Medulla oblongata (tissue), 1 donor: Measurements from ENCODE around the gene TNF.

Source experiments
- DNase-seq: peaks from one replicate; pipeline ENCODE4 v3.0.0-alpha.2; 2015; ENCODE audit errors: extremely low spot score

TNF gene

DNA sequence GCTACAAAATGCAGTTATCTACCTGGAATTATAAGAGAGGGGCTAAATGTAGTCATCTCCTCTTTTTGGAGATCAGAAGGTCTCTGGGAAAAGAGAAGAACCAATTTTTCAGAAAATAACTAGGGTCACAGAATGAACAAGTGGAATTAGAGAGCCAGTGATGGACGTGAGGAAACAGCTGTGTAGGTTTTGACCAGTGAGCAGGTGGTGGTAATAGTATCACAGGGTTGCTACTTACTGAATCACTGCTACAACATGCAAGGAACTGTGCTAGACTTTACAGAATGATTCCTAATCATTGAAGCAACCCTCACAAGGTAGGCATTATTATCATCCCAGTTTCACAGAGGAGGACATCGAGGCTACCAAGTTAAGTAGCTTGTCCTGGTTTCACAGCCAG lies 30.7 kb upstream of the TNF start:
- no peak for DNase-seq

DNA sequence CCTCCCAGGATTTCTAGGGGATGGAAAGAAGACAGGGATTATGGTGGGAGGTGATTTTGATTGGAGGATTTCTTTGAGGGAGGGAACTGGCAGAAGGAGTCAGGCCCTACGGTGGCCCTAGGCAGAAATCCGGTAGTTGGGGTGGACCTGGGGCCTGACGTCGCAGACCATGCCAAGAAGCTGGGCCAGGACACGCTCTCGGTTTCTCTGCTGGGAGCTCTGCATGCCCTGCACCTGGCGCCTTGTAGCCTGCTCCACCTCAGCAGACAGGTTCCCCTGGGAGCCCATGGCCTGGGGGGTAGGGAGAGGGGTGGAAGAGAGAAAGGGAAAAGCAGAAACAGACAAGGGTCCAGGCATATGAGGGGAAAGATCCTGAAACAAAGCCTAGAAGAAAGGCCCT lies 30.1 kb upstream of the TNF start:
- no peak for DNase-seq

DNA sequence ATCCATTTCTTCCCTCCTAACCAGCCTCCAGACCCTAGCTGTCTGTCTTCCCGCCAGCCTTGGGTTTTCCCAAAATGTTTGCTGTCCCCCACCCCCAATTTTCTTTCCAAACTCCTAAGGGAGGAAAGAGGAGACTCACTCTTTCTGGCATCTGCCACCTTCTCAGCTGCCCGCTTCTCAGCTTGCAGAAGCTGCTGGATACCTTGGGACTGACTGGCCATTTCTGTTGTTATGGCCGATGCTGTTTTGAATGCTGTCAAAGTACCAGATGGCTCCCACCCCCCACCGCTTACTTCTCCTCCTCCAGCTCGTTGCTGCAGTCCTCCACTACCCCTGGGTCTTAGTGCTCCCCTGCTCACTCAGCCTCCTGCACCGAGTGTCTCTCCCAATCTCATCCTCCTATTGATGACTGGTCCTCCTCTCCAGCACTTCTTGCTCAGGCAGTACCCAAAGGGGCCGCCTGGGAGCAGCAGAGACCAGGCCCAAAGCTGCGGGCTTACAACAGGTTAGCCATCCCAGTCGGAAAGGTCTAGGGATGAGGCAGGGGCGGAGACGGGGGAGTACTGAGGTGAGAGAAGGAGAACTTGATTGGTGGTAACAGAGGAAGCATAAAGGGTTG lies 28.9 kb upstream of the TNF start, which contains the start of gene ATP6V1G2:
Gene ATP6V1G2, minus strand, starts transcription at position 270 of the 619 bp plus-strand sequence. Its CDS starts 49 bp downstream, at position 221.
- DNase-seq: peak; percentile 96

DNA sequence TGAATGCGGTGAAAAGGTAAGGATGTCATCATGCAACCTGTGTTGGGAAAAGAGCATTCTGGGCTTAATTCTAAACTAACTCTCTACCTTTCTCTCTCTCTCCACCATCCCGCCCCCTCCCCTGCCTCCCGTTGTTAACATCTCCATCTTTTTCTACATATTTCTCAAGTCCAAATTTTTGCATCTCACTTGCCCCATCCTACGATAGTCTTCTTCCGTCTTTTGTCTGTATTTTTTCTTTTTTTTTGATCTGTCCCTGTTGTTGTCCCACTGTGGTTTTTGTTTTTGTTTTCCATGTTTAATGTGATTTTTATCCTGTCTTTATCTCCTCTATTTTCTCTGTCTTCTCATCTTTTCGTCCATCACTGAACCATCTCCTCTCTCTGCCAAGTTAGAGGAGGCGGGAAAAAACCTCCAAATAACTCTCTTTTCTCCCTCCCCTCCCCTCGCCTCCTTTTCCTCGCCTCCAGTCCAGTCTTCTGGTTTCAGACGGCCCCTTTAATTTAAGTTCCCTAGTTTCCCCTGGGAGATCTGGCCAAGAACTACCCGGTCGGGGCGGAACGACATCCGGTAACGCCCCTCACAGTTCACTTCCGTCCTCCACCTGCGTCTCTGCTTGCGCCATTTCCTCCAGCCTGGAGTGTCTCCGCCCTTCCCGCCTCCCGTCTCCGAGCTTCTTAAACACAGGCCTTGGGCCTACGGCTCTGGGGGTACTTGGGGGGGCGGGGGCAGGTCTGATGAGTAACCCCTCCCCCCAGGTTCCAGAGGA lies 28.2 kb upstream of the TNF start, which contains the start of gene NFKBIL1:
Gene NFKBIL1, plus strand, starts transcription at position 651 of the 769 bp plus-strand sequence. Its CDS starts 87 bp downstream, at position 738.
- DNase-seq: peak; percentile 98

DNA sequence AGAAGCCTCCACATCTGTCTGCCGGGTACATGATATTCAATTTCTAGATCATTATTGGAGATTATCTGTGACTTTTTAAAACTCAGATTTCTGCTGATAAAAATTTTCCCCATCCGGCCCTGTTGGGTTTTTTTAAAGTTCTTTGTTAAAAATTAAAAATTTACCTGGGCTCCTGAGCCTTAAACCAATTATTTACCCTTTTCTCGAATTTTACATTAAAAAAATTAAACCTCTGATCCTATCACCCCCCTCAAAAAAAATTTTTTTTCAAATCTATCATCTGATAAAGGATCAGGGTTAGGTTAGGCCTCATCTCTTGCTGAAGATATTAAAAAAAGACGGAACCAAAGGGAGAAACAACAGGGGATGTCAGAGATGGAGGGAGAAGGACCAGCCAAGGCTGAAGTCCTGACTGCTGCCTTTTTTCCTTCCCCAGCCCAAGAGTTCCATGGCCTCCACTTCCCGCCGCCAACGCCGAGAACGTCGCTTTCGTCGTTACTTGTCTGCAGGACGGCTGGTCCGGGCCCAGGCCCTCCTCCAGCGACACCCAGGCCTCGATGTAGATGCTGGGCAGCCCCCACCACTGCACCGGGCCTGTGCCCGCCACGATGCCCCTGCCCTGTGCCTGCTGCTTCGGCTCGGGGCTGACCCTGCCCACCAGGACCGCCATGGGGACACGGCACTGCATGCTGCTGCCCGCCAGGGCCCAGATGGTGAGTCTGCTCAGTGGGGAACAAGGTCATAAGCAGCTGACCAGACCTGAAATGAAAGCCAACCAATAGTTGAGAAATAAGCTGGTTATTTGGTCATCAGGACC lies 27.4 kb upstream of the TNF start:
- DNase-seq: no peak

DNA sequence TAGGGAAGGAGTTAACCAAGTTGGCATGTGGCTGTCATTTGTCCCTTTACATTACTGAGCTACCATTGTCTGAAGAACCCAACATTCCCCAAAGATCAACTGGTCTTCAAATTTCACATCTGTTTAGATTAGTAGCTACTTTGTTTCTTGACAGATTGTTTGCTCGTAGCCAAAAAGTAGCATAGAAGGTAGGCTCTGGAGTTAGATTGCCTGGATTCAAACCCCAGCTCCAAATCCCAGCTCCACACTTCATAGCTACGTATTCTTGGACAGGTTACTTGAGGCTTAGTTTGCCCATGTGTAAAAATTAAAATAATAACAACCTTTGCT lies 26.9 kb upstream of the TNF start:
- DNase-seq: no peak

DNA sequence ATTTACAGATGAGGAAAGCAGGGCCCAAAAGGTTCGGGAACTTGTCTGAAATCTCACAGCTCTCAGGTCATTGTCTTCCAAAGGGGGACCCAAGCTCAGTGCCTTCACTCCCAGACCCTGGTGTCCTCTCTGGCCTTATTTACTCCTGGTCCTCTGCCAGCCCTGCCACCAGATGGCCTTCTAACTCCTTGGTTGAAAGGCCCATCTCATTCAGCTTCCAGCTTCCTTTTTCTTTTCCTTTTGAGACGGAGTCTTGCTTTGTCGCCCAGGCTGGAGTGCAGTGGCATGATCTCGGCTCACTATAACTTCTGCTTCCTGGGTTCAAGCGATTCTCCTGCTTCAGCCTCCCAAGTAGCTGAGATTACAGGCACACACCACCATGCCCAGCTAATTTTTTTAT lies 24.0 kb upstream of the TNF start:
- DNase-seq: peak; percentile 71

DNA sequence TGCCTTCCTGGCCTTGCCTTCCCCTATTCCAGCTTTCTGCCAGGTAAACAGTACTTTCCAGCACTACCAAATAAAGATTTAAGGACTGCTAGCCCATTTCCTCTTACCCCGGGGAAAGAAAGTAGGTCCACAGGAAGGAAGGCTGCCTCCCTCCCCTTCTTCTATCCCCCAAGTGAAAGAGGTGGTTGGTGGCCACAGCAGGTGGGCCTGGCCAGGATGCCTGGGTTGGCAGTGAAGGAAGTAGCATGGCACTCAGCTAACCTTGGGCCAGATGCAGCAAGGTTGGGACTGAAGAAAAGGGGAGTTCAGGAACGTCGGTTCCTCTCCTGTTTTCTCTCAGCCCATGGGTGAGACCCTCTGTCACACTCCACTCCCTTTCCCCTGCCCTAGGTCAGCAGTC lies 19.1 kb upstream of the TNF start:
- DNase-seq: no peak

DNA sequence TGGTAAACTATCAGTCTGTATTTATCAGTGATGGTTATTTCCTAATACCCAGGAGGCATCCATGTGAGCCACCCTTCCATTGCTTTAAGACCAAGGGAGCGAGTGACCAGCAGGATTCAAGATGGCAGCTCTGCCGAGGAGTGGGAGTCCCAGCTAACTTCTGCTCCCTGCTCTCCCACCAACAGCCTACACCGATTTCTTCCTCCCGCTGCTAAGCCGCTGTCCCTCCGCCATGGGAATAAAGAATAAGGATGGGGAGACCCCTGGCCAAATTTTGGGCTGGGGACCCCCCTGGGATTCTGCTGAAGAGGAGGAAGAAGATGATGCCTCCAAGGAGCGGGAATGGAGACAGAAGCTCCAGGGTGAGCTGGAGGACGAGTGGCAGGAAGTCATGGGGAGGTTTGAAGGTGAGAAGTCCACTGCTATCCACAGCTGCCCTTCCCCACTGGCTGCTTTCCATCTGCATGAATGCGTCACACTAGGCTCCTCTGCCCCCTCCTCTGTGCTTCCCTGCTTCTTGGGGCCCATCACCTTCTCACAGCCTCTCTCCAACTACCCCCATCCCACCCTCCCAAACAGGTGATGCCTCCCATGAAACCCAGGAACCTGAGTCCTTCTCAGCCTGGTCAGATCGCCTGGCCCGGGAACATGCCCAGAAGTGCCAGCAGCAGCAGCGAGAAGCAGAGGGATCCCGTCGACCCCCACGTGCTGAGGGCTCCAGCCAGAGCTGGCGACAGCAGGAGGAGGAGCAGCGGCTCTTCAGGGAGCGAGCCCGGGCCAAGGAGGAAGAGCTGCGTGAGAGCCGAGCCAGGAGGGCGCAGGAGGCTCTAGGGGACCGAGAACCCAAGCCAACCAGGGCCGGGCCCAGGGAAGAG lies 17.7 kb upstream of the TNF start:
- DNase-seq: no peak

DNA sequence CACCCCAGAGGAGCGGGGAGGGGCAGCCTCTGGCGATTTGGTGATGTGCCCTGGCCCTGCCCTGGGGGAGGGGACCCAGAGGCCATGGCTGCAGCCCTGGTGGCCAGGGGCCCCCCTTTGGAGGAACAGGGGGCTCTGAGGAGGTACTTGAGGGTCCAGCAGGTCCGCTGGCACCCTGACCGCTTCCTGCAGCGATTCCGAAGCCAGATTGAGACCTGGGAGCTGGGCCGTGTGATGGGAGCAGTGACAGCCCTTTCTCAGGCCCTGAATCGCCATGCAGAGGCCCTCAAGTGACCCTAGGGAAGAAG lies 17.1 kb upstream of the TNF start:
- DNase-seq: no peak

DNA sequence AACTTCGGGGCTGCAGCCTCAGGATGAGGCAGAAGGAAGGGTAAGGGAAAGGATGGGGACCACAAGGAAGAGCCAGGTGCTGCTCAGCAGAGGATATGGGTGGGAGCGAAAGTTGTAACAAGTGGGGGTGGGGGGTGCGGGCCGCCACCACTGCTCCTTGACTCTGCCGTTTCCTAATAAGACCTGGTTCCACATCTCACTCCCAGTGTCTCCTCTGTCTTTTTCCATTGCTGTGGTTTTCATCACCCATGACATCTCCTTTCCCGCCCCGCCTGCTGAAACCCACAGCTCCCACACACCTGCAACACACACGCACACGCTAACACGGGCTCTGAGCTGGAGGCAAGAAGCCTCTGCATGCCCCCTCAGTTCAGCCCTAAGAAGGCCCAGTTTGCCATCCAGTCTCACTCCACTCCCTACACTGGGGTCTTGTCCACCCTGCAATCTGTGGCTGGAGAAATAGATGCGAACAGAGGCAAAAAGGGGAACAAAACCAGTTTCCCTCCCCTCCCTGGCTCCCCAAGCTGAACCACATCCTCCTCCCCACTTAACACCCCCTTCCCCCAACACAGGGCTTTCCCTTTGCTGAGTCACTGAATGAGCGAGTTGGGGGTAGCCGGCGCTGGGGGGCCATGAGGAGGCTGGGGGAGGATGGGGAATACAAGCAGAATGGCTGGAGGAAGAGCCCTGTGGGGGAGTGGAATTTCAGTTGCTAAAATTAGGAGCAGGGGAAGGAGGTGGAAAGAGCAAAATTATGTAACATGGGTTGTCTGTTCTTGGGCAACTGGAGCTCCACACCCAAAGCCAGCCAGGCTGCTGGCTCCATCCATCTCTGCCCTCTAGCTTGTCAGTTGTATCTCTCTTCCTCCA lies 16.5 kb upstream of the TNF start:
- DNase-seq: peak; percentile 71

DNA sequence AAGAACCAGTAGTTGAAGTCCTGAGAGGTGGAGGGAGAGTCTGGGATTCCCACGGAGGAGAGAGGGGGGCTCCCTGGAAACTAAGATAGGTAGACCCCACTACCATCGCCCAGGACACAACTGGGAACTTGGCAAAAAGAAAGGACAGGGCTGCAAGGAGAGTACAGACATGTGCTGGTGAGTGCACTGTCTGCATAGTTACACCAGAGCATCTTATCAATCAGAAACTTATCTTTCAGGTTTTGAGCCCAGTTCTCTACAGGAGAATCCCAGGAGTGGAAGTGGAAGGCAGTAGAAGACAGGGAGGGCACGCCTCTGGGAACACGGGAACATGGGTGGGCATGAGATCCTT lies 15.8 kb upstream of the TNF start:
- DNase-seq: no peak

DNA sequence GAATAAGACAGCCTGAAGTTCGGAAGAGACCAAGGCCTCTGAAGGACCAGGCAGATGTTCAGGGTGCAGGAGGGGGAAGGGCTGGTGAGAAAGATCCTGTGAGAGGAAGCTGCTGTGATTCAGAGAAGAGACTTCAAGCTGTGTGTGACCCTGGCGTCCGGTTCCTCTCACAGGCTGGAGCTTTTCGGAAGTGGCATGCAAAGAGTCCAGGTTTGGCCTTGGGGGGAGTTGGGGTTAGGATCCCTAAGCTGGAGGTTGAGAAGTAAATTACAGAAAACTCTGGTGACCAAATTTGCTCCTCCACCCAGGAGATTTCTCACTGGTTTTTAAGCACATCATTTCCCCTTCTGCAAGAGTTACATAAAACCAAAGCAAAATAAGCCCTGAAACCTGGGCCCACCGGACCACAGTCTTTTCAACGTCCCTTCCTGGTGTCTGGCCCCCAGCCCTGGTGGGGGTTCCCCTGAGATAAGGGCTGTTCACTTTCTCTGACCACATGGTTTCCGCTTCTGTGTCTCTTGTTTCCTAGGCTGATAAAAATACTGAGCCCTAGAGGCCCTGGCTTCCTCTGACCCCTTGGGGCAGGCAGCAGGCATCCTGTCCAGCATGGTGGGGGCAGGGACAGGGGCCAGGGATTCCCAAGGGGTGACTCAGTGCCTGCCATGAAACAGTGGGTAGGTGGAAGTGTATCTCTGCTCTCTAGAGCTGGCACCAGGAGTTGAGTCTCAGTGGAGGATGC lies 15.2 kb upstream of the TNF start:
- peak; percentile 78 for DNase-seq

DNA sequence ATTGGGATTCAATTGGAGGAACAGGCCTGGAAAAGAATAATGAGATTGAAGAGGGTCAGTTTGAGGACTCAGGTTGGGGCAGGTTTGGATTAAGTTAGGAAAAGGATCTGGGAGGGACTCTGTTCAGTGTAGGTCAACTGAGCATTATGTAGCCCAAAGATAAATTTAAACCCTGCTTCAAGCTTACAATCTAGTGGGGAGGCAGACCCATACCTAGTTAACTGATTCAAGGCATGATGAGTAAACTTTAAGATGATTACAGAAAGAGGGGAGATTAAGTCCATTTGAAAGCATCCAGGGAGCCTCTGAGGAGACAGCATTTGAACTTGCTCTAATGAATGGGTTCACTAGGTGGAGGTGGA lies 14.7 kb upstream of the TNF start:
- no peak for DNase-seq

DNA sequence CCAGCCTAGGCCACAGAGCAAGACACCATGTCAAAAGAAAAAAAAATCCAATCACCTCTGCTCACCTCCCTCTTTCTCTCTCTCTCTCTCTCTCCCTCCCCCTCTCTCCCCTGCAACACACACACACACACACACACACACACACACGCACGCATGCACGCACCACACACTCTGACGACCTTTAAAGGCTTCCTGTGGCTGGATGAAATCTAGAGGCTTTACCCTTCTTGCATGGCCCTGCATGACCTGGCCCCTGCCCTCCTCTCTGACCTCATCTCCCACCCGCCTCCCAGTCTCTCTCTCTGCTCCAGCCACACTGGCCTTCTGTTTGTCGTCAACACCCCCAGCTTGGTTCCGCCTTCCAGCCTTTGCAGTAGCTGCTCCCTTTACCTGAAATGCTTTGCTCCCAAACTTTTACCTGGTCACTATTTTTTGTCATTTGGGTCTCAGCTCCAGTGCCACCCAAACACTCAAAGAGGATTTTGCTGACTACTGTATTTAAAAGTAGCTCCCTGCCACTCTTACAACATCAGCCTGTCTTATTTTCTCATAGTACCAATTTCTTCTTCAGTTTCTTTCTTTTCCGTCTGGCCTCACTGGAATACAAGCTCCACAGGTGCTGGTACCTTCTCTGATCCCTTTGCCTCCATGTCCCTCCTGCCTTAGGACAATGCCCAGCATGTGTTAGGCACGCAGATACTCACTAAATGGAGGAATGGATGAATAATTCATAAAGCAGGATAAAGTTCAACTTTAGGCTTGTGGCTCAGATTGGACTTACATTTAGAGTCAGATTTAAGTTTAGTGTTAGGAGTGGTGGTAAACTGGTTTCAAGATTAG lies 7.6 kb upstream of the TNF start:
- DNase-seq: no peak

DNA sequence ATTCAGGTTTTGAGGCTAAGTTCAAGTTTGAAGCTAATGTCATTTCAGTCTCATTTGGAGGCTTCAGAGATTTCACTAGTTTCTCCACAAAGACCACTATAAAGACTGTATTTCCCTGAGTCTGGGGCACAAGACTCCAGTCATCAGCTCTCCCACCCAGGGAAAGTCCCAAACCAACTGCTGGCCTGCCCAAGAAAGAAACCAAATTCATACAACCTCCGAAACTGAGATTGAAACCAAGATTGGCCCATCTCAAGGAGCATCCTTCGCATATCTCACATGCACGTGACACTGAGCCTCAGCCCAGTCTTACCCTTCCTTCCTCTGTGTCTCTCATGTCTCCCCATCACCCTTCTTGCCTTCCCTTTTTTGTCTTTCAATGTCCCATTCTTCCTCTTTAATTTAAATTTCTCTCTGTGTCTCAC lies 6.8 kb upstream of the TNF start:
- peak; percentile 52 for DNase-seq

DNA sequence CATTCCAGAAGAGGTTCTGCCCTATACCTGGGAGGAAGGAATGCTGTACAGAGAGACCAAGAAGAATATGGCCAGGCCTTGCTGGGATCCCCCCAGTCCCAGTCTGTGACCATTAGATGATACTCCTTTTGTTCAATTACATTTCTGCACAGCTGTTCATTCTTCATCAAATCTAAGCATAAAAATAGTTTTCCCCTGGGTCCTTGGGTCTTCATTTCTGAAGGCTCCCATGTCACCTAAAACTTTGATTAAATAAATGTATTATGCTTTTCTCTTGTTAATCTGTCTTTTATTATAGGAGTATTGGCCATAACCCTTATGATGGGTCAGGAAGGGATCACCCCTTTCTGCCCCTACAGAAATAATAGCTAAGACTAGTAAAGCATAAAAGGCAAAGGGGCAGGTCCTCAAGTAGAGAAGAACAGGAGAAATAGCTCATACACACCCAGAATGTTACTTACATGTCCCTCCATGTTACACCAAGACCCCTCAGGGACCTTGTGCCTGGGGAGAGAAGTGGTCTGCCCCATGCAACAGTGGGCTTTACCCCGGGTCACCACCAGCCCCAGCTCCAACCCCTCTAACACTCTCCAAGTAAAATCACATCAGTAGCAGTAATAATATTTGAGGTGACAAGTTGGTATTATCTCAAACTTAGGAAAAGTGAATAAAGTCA lies 5.4 kb upstream of the TNF start:
- DNase-seq: no peak

DNA sequence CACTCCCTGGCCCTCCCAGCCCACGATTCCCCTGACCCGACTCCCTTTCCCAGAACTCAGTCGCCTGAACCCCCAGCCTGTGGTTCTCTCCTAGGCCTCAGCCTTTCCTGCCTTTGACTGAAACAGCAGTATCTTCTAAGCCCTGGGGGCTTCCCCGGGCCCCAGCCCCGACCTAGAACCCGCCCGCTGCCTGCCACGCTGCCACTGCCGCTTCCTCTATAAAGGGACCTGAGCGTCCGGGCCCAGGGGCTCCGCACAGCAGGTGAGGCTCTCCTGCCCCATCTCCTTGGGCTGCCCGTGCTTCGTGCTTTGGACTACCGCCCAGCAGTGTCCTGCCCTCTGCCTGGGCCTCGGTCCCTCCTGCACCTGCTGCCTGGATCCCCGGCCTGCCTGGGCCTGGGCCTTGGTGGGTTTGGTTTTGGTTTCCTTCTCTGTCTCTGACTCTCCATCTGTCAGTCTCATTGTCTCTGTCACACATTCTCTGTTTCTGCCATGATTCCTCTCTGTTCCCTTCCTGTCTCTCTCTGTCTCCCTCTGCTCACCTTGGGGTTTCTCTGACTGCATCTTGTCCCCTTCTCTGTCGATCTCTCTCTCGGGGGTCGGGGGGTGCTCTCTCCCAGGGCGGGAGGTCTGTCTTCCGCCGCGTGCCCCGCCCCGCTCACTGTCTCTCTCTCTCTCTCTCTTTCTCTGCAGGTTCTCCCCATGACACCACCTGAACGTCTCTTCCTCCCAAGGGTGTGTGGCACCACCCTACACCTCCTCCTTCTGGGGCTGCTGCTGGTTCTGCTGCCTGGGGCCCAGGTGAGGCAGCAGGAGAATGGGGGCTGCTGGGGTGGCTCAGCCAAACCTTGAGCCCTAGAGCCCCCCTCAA lies 3.1 kb upstream of the TNF start, which contains the start of gene LTA:
Gene LTA, plus strand, starts transcription at position 249 of the 871 bp plus-strand sequence. Its CDS starts 454 bp downstream, at position 703.
- DNase-seq: no peak
